Right ventricle myocardium superior (tissue), 1 donor: ENCODE measurements around the gene GALNT2. TPM values are rescaled to one million over a fixed set of nuclear protein-coding genes. Genes with fewer than 3 reads are reported as not detected.

Source experiments
- ATAC-seq: fragments of 200-7000 bp; cut with Tn5 transposase; one replicate; pipeline ENCODE4 v1.9.1; 2020; ENCODE audit warnings: mild to moderate bottlenecking; ENCODE audit not compliant: poor library complexity
- DNase-seq: peaks from one replicate; pipeline ENCODE4 v3.0.0-alpha.2; 2020
- intact Hi-C: fragments of 100-400 bp; cut with DNase I; formaldehyde crosslinking; loops from one replicate; pipeline ENCODE4 v1.11.2; 2022
- total RNA-seq: library from RNA; stranded (reverse); fragmentation: NEBNext Ultra II Directional; extraction: Animal tissue kit (Norgen Biotek cat#: 25700); gene quantifications from one replicate; pipeline ENCODE4 v1.2.1, GENCODE V29; 2021
- donor health status: DM: no; HTN: yes; CAD: no; lungs with severe emphysema.

The GALNT2 gene
- total RNA-seq, 1 donor from 2014 or later = 21.2 TPM

GRCh38 chr1:230322967-230323547 is 256.0 kb downstream of the GALNT2 start:
- no peak for DNase-seq
- no peak for ATAC-seq
- intact Hi-C loops = no loop called here

GRCh38 chr1:230323686-230324085 is 256.6 kb downstream of the GALNT2 start:
- ATAC-seq = no peak
- no peak for DNase-seq
- intact Hi-C loops = no loop called here

GRCh38 chr1:230326971-230327891 is 260.2 kb downstream of the GALNT2 start:
- ATAC-seq (peak; percentile 13), DNase-seq (no peak)
- intact Hi-C loops = no loop called here

- ATAC-seq = no peak
- intact Hi-C loops = no loop called here
- DNase-seq = no peak
These were observed 260.9 kb downstream of the GALNT2 start for GRCh38 chr1:230327892-230328284.

- ATAC-seq (no peak), DNase-seq (no peak)
- intact Hi-C loops = no loop called here
These were observed 261.4 kb downstream of the GALNT2 start for GRCh38 chr1:230328342-230329015.

- no peak for DNase-seq
- intact Hi-C loops = no loop called here
- ATAC-seq = no peak
These were observed 263.1 kb downstream of the GALNT2 start for GRCh38 chr1:230330157-230330556.
